IMR-90 (cell line): ENCODE results near the gene IQGAP2. TPM values are rescaled to one million over a fixed set of nuclear protein-coding genes. Genes with fewer than 3 reads are reported as not detected.

ENCODE experiments used
- ATAC-seq: fragments of 200-7000 bp; cut with Tn5 transposase; 2 replicates; pipeline ENCODE4 v1.9.1; 2020; ENCODE audit warnings: low read depth, mild to moderate bottlenecking, moderate library complexity
- BruUV-seq: library from RNA; stranded (reverse); fragments of 400-500 nt; replicated peaks from 2 replicates; lab custom pipeline; 2021; lab: Mats Ljungman, UMichigan
- CTCF ChIA-PET: fragments of 300-600 bp; formaldehyde crosslinking; extraction: SDS; loops from one replicate; lab custom pipeline; 2021; ENCODE audit warnings: antibody characterized with exemption; lab: Yijun Ruan, JAX
- POLR2A ChIA-PET: fragments of 300-600 bp; sonication (Branson Sonifier 250); formaldehyde crosslinking; loops from one replicate; lab custom pipeline; 2022; ENCODE audit warnings: antibody characterized with exemption; ENCODE audit not compliant: unreplicated experiment; lab: Charles Lee
- DNase-seq: peaks from one replicate; pipeline ENCODE4 v3.0.0; 2013
- H2AFZ ChIP-seq: replicated peaks from 2 replicates; pipeline ENCODE3; 2013; ENCODE audit warnings: low read length, mild to moderate bottlenecking; ENCODE audit not compliant: poor library complexity
- H2AK5ac ChIP-seq: 2 replicates; pipeline ENCODE4 v1.6.1; 2013; ENCODE audit warnings: low read depth, low read length, inconsistent platforms
- H2AK9ac ChIP-seq: replicated peaks from 2 replicates; pipeline ENCODE3; 2013; ENCODE audit warnings: mild to moderate bottlenecking, low read depth, low read length, moderate library complexity; ENCODE audit not compliant: poor library complexity
- H2BK120ac ChIP-seq: 2 replicates; pipeline ENCODE4 v1.6.1; 2013; ENCODE audit warnings: low read depth, low read length, inconsistent platforms
- H2BK15ac ChIP-seq: 3 replicates; pipeline ENCODE4 v1.6.1; 2013; ENCODE audit warnings: low read depth, low read length, inconsistent platforms
- H2BK20ac ChIP-seq: 2 replicates; pipeline ENCODE4 v1.6.1; 2013; ENCODE audit warnings: low read depth, mild to moderate bottlenecking, inconsistent platforms, low read length, moderate library complexity
- H2BK5ac ChIP-seq: 2 replicates; pipeline ENCODE4 v1.6.1; 2013; ENCODE audit warnings: mild to moderate bottlenecking, low read depth, low read length, inconsistent platforms; ENCODE audit not compliant: poor library complexity, severe bottlenecking
- H3K14ac ChIP-seq: replicated peaks from 2 replicates; pipeline ENCODE4 v1.6.1; 2013; ENCODE audit warnings: low read depth, low read length, inconsistent platforms
- H3K18ac ChIP-seq: 2 replicates; pipeline ENCODE4 v1.6.1; 2013; ENCODE audit warnings: low read depth, low read length, control low read depth
- H3K23ac ChIP-seq: 2 replicates; pipeline ENCODE4 v1.6.1; 2013; ENCODE audit warnings: low read depth, low read length, inconsistent platforms
- H3K27ac ChIP-seq: 2 replicates; pipeline ENCODE4 v1.5.1; 2013; ENCODE audit warnings: mild to moderate bottlenecking, control low read depth, low read length; ENCODE audit not compliant: insufficient read depth
- H3K27me3 ChIP-seq: 2 replicates; pipeline ENCODE4 v1.6.1; 2013; ENCODE audit warnings: low read length; ENCODE audit not compliant: control insufficient read depth, insufficient read depth
- H3K36me3 ChIP-seq: 2 replicates; pipeline ENCODE4 v1.6.1; 2013; ENCODE audit warnings: low read length, mixed read lengths; ENCODE audit not compliant: control insufficient read depth, insufficient read depth
- H3K4ac ChIP-seq: 2 replicates; pipeline ENCODE4 v1.6.1; 2013; ENCODE audit warnings: low read depth, low read length, inconsistent platforms
- H3K4me1 ChIP-seq: 2 replicates; pipeline ENCODE4 v1.6.1; 2013; ENCODE audit warnings: low read length, mixed read lengths; ENCODE audit not compliant: control insufficient read depth, insufficient read depth
- H3K4me2 ChIP-seq: 2 replicates; pipeline ENCODE4 v1.6.1; 2013; ENCODE audit warnings: low read depth, mild to moderate bottlenecking, control low read depth, low read length, moderate library complexity
- H3K4me3 ChIP-seq: 2 replicates; pipeline ENCODE4 v1.5.1; 2013; ENCODE audit warnings: low read depth, mild to moderate bottlenecking, control low read depth, low read length, moderate library complexity; ENCODE audit not compliant: insufficient read depth
- H3K56ac ChIP-seq: 2 replicates; pipeline ENCODE4 v1.6.1; 2013; ENCODE audit warnings: low read length, inconsistent platforms; ENCODE audit not compliant: insufficient read depth; ENCODE audit errors: extremely low read depth
- H3K79me1 ChIP-seq, 2 experiments: 2 replicates each; pipeline ENCODE4 v1.6.1; 2013; ENCODE audit warnings: low read length in 2 of 2, inconsistent platforms in 1 of 2, low read depth in 1 of 2
- H3K9ac ChIP-seq: 2 replicates; pipeline ENCODE4 v1.6.1; 2013; ENCODE audit warnings: low read depth, low read length, control low read depth
- H3K9me1 ChIP-seq: 2 replicates; pipeline ENCODE4 v1.6.1; 2013; ENCODE audit warnings: low read length, inconsistent platforms; ENCODE audit not compliant: insufficient read depth
- H3K9me3 ChIP-seq: 2 replicates; pipeline ENCODE4 v1.6.1; 2013; ENCODE audit warnings: low read length; ENCODE audit not compliant: control insufficient read depth, insufficient read depth
- H4K20me1 ChIP-seq: 2 replicates; pipeline ENCODE4 v1.6.1; 2013; ENCODE audit warnings: low read length, inconsistent platforms; ENCODE audit not compliant: insufficient read depth
- H4K5ac ChIP-seq: 2 replicates; pipeline ENCODE4 v1.6.1; 2013; ENCODE audit warnings: mild to moderate bottlenecking, low read depth, low read length, control low read depth
- H4K8ac ChIP-seq, 2 experiments: 2 replicates each; pipeline ENCODE4 v1.6.1; 2013; ENCODE audit warnings: low read depth in 2 of 2, low read length in 2 of 2, control low read depth in 1 of 2, inconsistent platforms in 1 of 2
- H4K91ac ChIP-seq: 2 replicates; pipeline ENCODE4 v1.6.1; 2013; ENCODE audit warnings: low read depth, low read length, inconsistent platforms; ENCODE audit not compliant: insufficient read depth
- BHLHE40 ChIP-seq: fragments of 150-350 bp; IDR thresholded peaks from 2 replicates; pipeline ENCODE4 v1.6.1; 2016; ENCODE audit warnings: mild to moderate bottlenecking, low read depth, low read length
- CEBPB ChIP-seq: IDR thresholded peaks from 2 replicates; pipeline ENCODE4 v1.6.1; 2012; ENCODE audit warnings: low read depth, low read length, improper control_type of control experiment
- CHD1 ChIP-seq: IDR thresholded peaks from 2 replicates; pipeline ENCODE4 v1.6.1; 2012; ENCODE audit warnings: low read depth, low read length, improper control_type of control experiment
- CTCF ChIP-seq: conservative IDR thresholded peaks from 2 replicates; pipeline ENCODE4 v1.5.1; 2012; ENCODE audit warnings: mild to moderate bottlenecking, low read depth, low read length, improper control_type of control experiment
- ELK1 ChIP-seq: fragments of 150-350 bp; IDR thresholded peaks from 2 replicates; pipeline ENCODE4 v1.6.1; 2016; ENCODE audit warnings: low read depth, mild to moderate bottlenecking, low read length, moderate library complexity, borderline replicate concordance
- FOS ChIP-seq: fragments of 150-350 bp; IDR thresholded peaks from 2 replicates; pipeline ENCODE4 v1.6.1; 2016; ENCODE audit warnings: low read depth, low read length
- MAZ ChIP-seq: IDR thresholded peaks from 2 replicates; pipeline ENCODE4 v1.6.1; 2012; ENCODE audit warnings: low read depth, mild to moderate bottlenecking, low read length, improper control_type of control experiment, moderate library complexity, borderline replicate concordance
- MXI1 ChIP-seq: IDR thresholded peaks from 2 replicates; pipeline ENCODE4 v1.6.1; 2012; ENCODE audit warnings: low read depth, mild to moderate bottlenecking, low read length, moderate library complexity, borderline replicate concordance
- POLR2A ChIP-seq: IDR thresholded peaks from 2 replicates; pipeline ENCODE4 v1.6.1; 2012; ENCODE audit warnings: mild to moderate bottlenecking, low read depth, low read length
- USF2 ChIP-seq: fragments of 150-350 bp; IDR thresholded peaks from 2 replicates; pipeline ENCODE4 v1.6.1; 2017; ENCODE audit warnings: mild to moderate bottlenecking, antibody characterized with exemption, low read length, low read depth
- WGBS, 2 experiments: methylation state at CpG; one replicate each; pipeline versions ENCODE4 v1.1.5 to v1.1.7; 2013; ENCODE audit warnings: missing lambda C conversion rate in 2 of 2; ENCODE audit not compliant: insufficient read length in 1 of 2; ENCODE audit errors: extremely low coverage in 2 of 2; 5-methylcytosine and 5-hydroxymethylcytosine counted together
- dilution Hi-C: fragments of 300-500 bp; cut with HindIII; formaldehyde crosslinking; loops from one replicate; pipeline ENCODE4 v1.14.3; 2018; ENCODE audit warnings: low sequenced_read_pairs; ENCODE audit not compliant: unreplicated experiment
- in situ Hi-C: fragments of 300-500 bp; cut with MboI; formaldehyde crosslinking; loops from 3 replicates; pipeline ENCODE4 v1.14.3; 2019; ENCODE audit warnings: low sequenced_read_pairs, inconsistent platforms, mixed read lengths
- intact Hi-C: fragments of 100-400 bp; cut with micrococcal nuclease; formaldehyde crosslinking; loops from 2 replicates; pipeline ENCODE4 v1.10.0; 2022
- polyA plus RNA-seq, 3 experiments: library from polyadenylated mRNA; depleted of rRNA; stranded (reverse); fragments of >200 nt; gene quantifications; 2 replicates each; pipeline ENCODE4 v1.2.3, GENCODE V29; 2012; ENCODE audit warnings: low replicate concordance in 1 of 3
- total RNA-seq: library from RNA; depleted of rRNA; stranded (reverse); fragments of >200 nt; gene quantifications from 2 replicates; pipeline ENCODE4 v1.2.3, GENCODE V29; 2012

Gene IQGAP2
- total and polyA plus RNA-seq, 2 of the 4 experiments (the other 2 are of a cell fraction): 0.21 to 0.36 TPM

GRCh38 chr5:76488969-76489368 lies 85.9 kb downstream of the IQGAP2 start:
- H3K4me2 ChIP-seq: no peak overlapping the region
- no peak overlapping the region for H4K8ac ChIP-seq
- H3K14ac ChIP-seq: no peak overlapping the region
- H4K91ac ChIP-seq: no peak overlapping the region
- H3K4me1 ChIP-seq: no peaks in the 10 kb centered on the region
- 40% methylated on average over 1 of the region's 6 CpGs; no CpG with 5 or more reads in 1 of the 2 experiments for WGBS, 2 experiments
- no peak overlapping the region for H2AK5ac ChIP-seq
- no peak overlapping the region for H2BK20ac ChIP-seq
- CTCF ChIA-PET: no interaction called here
- H3K9me3 ChIP-seq: no peaks in the 10 kb centered on the region
- DNase-seq (no peak), ATAC-seq (no peak)
- H3K56ac ChIP-seq: no peak overlapping the region
- H3K4me3 ChIP-seq: no peak overlapping the region
- H2BK5ac ChIP-seq: no peak overlapping the region
- H4K5ac ChIP-seq: no peak overlapping the region
- no peak overlapping the region for H3K18ac ChIP-seq
- TF ChIP-seq POLR2A (no peak), USF2 (no peak), MXI1 (no peak), MAZ (no peak), BHLHE40 (no peak), CHD1 (no peak), FOS (no peak), ELK1 (no peak), CTCF (no peak), CEBPB (no peak)
- in situ Hi-C loops (no loop called here), intact Hi-C loops (no loop called here), dilution Hi-C loops (no loop called here)
- H3K23ac ChIP-seq: no peak overlapping the region
- H2AFZ ChIP-seq: peak overlapping the region; percentile 57
- no peak overlapping the region for H2BK120ac ChIP-seq
- no peaks in the 10 kb centered on the region for H3K36me3 ChIP-seq
- H3K9ac ChIP-seq: no peak overlapping the region
- H3K9me1 ChIP-seq: no peaks in the 10 kb centered on the region
- H3K27me3 ChIP-seq: peaks cover 6% of the 10 kb centered on the region
- no peaks in the 10 kb centered on the region for H3K79me1 ChIP-seq
- no TSS peak for BruUV-seq
- no peak overlapping the region for H2AK9ac ChIP-seq
- no peaks in the 10 kb centered on the region for H4K20me1 ChIP-seq
- POLR2A ChIA-PET: no interaction called here
- H2BK15ac ChIP-seq: no peak overlapping the region
- no peak overlapping the region for H3K27ac ChIP-seq
- H3K4ac ChIP-seq: no peak overlapping the region
